G401 (cell line): ENCODE measurements around the gene TMEM154. TPM values are rescaled to one million over a fixed set of nuclear protein-coding genes. Genes with fewer than 3 reads are reported as not detected.
A peak's percentile ranks its signal among the peaks of the same experiment; 100 is the strongest.

ENCODE experiments used
- DNase-seq: peaks from one replicate; pipeline ENCODE4 v3.0.0-alpha.2; 2015; ENCODE audit warnings: low spot score
- in situ Hi-C: cut with HindIII; loops from 2 replicates; pipeline ENCODE4 v1.10.0; 2016; ENCODE audit warnings: low sequenced_read_pairs, mixed read lengths
- total RNA-seq: library from RNA; depleted of rRNA; stranded (reverse); fragments of >200 nt; shearing (Covaris generic); gene quantifications from 2 replicates; pipeline ENCODE4 v1.2.3, GENCODE V29; 2014; rRNA removed

The TMEM154 gene, protein sequence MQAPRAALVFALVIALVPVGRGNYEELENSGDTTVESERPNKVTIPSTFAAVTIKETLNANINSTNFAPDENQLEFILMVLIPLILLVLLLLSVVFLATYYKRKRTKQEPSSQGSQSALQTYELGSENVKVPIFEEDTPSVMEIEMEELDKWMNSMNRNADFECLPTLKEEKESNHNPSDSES
- total RNA-seq, result not detected in 2 replicates

DNA sequence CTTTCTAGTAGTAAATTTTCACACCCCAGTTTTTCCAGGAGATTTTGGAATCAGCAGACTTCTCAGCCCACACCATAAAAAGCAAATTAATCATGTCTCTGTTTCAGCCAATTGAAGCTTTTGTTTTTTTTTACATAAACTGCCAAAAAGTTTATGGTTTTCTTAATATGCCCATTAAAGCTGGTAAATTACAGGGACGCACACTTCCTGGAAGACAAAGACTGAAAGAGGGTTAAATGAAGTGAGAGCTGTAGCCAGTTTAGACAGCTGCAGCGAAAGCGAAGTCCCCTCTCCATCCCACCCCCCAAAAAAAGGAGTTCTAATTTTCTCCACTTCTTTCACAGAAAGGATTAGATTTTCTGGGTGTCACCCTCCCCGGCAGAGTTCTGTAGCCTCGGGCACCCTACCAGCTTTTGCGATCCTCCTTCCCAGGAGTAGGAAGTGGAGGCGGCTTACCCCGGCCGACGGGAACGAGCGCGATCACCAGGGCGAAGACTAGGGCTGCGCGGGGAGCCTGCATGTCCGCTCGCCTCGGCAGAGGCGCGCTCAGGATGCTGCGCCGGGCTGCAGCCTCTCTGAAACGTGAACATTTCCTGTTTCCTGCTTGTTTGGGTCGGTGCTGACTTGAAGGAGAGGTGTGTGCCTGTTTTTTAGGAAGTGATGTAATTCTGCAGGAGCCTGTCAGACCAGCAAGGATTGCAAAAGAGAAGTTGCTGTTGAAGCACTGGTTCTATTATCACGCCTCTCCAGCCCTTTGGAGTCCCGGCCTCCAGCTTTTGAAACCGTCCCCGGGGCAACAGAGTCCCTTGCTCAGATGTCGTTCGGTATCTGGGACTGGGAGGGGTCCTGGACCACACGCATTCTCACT is at the start of gene TMEM154:
Gene TMEM154, minus strand, starts transcription at position 584 of the 868 bp plus-strand sequence. Its CDS starts 64 bp downstream, at position 520.
- DNase-seq, result peak; percentile 5
- in situ Hi-C loops, result no loop called here

DNA sequence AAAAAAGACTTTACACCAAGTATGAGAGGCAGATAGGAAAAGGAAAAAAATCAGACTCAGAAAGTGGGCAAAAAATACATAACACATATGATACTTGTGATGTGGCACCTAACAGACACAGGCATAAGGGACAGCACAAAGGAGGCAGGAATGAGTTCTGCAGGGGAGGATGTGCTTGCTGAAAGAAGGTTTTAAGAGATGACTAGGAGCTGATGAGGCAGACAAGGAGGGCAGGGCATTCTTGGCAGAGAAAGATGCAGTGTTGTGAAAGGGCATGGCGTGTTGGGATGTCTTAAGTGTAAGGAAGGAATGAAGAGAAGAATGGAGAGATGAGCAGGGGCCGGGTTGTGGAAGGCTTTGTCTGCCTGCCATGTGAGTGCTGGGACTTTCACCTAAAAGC is 49.7 kb upstream of the TMEM154 start:
- no peak for DNase-seq
- in situ Hi-C loops, result no loop called here

DNA sequence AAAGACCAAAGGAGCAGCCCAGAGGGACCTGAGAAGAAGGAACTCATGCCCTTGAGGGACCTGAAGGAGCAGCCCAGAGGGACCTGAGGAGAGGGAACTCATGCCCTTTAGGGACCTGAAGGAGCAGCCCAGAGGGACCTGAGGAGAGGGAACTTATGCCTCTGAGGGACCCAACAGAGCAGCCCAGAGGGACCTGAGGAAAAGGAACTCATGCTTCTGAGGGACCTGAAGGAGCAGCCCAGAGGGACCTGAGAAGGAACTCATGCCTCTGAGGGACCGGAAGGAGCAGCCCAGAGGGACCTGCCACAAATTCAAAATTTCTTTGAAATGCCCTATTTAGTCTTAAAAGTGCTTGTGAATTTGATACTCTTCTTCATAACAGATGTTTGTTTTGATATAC is 48.5 kb upstream of the TMEM154 start:
- in situ Hi-C loops, result no loop called here
- DNase-seq, result no peak

DNA sequence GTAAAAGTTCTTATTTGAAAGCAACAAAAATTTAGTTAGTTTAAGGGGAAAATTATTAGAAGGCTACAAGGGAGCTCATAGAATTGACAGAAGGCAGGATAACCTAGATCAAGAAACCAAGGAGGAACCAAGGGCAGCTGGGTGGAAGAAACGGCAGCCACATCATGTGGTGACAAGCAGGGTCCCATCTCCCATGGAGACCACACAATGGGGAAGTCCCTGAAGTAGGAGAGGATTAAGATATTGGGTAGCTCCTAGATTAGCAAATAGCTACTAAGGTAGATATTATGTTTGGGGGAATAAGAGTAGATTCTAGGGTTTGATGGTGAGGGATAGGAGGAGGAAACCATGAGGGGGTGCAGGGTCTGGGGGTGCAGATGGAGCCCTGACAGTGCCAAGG is 48.0 kb upstream of the TMEM154 start:
- in situ Hi-C loops, result no loop called here
- DNase-seq, result no peak

DNA sequence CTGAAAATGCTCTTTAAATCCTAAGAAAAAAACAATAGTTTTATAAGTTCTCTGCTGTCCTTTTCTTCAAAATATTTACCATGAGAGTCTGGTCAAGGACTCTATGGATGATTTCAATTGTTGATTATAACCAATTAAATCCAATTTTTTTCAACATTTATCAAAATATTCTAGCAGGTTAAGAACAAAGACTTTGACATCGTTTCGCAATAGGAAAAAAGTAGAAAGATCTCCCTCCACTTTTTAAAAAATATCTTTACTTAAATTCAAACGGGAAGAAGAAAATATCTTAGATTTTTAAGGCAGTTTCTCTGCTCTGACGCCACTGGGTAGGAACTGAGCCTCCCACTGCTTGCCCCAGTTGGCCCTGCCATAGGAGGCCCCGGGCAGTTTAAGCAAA is 44.7 kb upstream of the TMEM154 start:
- in situ Hi-C loops, result no loop called here
- no peak for DNase-seq

DNA sequence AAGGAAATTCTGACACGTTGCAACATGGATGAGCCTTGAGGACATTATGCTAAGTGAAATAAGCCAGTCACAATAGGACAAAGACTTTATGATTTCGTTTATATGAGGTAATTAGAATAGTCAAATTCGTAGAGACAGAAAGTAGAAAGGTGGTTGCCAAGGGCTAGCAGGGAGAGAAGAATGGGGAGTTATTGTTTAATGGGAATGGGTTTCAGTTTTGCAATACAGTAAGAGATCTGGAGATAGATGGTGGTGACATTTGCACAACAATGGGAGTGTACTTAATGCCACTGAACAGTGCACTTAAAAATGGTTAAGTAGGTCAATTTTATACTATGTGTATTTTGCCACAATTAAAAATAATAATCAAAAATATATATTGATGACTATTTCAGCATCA is 43.4 kb upstream of the TMEM154 start:
- in situ Hi-C loops, result no loop called here
- DNase-seq, result no peak

DNA sequence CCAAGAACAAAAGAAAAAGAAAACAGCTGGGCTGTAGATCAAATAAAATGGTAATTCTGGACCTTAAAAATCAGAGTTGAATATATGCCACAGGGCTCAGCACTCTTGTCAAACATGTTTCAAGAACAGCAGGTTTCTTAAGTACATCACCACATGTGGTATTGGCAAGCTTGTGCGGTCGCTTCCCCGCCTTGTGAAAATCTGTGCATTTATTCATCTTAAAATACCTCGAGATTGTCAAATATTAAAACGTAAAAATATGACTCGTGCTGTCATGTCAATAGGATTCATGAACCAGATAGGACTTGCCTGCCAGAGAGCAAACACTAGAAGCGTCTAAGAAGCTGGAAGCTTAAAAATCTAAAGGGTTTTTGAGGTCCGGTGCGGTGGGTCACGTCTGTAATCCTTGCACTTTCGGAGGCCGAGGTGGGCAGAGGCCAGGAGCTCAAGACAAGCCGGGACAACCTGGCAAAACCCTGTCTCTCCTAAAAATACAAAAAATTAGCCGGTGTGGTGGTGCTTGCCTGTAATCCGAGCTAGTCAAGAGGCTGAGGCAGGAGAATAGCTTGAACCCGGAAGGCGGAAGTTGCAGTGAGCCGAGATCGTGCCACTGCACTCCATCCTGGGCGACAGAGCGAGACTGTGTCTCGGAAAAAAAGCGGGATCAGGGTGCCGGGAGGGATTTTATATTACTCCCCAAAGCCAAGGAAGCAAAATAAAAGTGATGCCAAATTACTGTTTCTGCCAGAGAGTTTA is 40.2 kb upstream of the TMEM154 start:
- DNase-seq, result peak; percentile 49
- in situ Hi-C loops, result no loop called here

DNA sequence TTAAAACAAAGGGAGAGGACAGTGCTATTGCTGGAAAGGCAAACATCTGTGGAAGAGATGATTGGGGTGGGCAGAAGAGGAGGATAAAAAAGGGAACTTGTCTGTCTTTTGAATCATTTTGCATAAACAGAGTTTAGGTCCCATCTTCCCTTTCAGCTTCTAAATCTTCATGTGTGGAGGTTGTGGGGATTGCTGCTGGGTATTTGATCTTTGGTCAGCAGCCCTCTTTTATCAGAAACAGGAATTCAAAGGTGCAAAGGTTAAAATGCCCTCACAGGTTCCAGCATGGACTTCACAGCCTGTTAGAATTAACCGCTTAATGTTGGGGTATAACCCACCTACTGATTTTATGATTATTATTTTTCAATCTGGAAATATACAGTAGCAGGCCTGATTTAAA is 39.5 kb upstream of the TMEM154 start:
- in situ Hi-C loops, result no loop called here
- no peak for DNase-seq

DNA sequence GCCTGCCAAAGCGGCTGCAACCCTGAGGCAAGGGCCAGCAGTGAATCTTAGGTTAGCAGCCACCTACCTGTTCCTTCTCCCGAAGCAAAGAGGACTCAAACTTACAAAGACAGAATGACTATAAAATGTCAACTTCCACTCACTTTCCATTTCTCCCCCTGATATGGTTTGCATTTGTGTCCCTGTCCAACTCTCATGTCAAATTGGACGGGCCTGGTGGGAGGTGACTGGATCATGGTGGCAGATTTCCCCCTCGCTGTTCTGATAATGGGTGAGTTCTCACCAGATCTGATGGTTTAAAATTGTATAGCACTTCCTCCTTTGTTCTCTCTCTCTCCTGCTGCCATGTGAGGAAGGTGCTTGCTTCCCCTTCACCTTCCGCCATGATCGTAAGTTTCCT is 35.3 kb upstream of the TMEM154 start:
- DNase-seq, result no peak
- in situ Hi-C loops, result no loop called here

DNA sequence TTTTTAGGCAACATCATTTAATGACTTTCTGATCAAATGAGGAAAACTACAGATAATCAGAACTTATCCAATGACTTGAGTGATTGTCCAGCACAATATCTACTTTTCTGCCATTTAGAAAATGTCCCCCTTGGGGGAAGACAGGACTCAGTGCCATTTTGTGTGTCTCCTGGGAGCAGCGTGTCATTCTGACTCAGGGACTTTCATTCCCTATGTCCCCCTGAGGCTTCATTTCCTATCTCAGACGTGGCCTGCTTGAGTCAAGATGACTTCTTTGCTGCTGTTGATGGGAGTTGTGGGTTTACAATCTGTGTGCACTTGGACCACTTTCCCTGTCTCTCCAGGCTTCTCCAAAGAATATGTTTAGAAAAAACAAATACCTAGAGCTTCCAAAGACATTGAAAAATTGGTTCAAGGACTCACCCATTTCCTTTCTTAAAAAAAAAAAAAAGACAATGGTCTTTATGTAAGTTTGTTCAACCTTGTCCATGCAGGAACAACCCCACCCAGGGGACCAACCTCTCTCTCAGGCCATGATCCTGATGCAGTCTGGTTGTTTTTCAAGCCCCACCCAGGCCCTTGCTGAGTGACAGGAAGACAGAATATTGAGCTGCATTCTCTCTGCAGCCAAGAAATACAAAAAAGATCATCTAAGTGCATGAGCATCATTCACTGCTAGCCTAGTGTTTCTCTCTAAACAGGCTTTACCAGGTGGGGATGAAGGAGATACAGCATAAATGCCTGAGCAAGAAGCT is 34.3 kb upstream of the TMEM154 start:
- in situ Hi-C loops, result no loop called here

DNA sequence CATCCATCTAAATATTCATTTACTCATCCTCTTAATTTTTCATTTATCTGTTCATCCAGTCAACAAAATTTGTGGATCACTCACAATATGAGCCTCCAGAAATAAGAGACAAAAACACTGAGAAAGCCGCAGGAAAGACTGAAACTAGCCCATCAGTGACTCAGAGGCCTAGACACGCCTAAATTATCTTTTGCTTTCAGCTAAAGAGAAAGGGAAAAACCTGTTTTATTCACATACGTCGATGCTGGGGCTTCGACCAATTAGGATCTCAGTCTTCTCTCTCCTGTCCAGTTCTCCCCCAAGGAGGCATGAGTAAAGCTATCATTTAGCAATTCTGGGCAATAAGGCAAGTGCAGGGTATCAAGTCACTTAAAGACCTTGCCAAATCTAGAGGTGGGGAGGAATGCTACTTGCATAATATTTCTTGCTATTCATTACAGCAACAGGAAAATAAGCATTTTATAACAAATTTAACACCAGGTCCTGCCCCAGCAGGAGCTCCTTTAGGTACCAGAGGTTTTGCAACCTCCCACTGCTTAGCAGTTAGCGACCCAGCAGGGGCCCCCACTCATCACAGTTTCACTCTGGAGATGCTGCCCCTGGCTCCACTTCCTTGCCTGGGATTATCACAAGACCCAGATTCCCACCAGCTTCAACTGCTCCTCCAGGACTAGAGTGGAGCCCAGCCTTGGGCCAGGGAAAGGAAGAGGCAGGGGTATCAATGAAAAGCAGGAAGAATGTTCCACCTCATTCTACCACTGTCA is 30.1 kb upstream of the TMEM154 start:
- DNase-seq, result no peak
- in situ Hi-C loops, result no loop called here

More for the DNA sequence above, 34.3 kb upstream of the TMEM154 start:
- no peak for DNase-seq

DNA sequence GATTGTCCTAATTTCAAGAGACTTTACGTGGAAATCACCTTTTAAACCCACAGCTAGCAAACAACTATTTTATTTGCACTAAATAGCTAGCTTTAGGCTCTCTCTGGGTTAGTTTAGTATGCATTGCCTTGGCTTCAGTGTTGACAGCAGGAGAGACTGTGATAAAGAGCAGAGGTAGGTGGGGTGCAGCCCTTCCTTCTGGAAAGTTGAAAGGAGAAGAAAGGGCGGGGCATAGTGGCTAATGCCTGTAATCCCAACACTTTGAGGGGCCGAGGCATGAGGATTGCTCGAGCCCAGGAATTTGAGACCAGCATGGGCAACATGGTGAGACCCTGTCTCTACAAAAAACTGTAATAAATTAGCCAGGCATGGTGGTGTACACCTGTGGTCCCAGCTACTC is 29.0 kb upstream of the TMEM154 start:
- in situ Hi-C loops, result no loop called here

DNA sequence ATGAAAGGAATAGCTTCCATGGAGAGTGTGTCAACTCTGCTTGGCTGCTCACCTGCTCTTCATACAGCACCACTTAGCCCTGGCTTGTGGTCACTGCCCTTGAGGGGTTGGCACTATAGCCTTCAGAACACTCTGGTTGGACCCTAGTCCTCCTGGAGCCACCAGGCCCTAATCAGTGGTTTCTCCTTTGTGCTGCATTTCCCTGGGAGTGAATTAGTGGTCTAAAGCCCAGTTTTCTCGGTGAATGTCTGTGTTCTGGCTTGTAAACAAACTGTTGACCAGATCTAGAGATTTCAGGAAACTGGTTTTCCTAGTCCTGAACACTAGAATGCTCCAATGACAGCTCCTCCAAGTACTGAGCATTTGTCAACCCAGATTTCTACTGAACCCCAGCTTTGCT is 28.6 kb upstream of the TMEM154 start:
- in situ Hi-C loops, result no loop called here
- no peak for DNase-seq

More for the DNA sequence above, 29.0 kb upstream of the TMEM154 start:
- DNase-seq, result no peak

DNA sequence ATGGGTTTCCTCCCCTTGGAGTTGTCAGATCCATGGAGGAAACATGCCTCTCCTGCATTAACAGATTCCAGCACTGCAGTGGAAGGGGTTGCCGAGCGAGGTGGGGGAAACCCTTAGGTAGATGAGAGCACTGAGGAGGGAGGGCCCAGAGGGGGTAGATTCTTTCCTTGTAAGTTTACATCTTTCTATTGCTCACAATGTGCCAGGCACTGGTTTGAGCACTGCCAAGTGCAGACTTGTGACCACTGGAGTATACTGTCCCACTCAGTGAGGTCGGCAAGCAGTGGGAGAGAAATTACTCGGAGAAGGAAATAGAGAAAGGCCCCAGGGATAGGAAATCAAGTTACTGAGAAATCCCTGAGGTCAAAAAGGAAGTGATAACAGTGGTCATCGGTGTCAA is 27.8 kb upstream of the TMEM154 start:
- in situ Hi-C loops, result no loop called here
- DNase-seq, result no peak

DNA sequence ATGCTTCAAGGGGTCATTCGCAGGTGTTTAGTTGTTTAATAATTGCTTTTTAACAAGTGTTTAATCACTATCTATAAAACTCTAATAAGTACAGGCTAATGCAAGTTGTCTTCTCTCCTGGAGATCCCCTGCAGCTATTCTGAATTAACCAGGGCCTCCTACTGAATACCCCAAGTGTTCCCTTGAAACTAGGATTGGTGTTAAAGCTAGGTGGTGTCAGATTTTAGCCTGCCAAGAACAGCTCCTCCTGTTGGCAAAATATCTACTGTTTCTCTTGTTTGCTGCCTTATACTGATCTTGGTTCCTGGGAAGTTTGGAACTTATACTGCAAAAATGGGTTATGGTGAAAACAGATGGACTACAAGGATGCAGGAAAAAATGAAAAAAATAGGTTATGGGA is 26.1 kb upstream of the TMEM154 start:
- no peak for DNase-seq
- in situ Hi-C loops, result no loop called here

DNA sequence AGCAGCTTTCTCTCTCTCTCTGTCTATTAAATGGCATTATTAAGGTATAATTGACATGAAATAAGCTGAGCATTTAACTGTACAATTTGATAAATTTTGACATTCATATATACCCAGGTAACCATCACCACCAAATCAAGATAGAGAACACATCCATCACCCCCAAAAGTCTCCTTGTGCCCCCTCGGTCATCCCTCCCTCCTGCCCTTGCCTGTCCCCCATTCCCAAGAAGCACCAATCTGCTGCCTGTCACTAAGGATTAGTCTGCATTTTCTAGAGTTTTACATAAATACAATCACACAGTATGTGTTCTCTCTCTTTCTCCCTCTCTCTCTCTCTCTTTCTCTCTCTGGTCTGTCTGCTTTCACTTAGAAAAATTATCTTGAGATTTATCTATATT is 25.0 kb upstream of the TMEM154 start:
- DNase-seq, result no peak
- in situ Hi-C loops, result no loop called here

DNA sequence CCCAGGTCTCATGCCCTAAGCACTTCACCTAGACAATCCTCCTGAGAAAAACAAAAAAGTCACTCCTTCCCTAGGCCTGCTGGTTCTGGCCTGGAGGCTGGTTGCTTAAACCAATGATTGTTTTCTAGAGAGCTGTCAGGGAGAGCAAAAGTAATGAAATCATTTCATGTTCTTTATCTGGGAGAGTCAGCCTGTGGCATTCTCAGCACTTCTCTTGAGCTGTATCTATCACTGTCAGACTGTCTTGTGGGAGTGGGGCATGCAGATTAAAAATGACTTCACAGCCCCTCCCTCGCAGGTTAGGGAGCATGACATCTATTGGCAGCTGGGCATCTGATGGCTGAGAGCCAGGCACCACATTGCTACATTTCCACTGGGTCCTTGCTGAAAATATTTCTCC is 20.4 kb upstream of the TMEM154 start:
- DNase-seq, result no peak
- in situ Hi-C loops, result no loop called here

DNA sequence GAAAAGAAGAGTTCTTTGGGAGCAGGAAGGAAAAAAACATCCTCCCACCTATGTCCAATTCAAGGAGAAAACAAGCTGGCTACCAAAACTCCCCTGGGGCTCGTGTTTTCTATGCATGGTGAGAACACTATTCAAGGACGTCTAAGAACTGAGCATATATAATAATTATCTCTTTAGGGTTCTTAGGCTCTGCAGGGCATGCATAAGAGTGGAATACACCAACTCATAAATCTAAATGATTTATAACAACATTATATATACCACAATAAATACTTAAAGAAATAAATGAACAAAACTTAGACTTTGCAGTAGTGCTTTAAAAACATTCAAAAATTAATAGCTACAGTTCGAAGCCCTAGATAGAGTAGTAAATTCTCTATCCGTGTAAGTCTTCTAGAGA is 19.5 kb upstream of the TMEM154 start:
- no peak for DNase-seq
- in situ Hi-C loops, result no loop called here

DNA sequence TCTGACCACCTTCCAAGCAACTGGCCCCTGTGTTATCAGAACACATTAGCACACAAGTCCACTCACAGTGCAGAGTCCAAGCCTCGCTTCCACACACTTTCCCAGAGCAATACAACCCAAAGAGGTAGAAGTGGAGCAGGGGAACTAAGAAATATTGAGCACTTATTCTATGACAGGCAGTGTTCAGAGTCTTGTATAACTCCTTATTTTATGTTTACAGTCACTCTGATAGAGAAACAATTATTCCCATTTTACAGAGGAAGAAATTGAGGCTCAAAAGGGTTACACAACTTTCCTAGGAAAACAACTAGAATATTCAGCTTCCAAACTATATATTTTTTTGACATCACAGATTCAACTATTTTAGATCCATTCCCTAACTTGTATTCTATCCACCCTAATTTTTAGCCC is 18.3 kb upstream of the TMEM154 start:
- in situ Hi-C loops, result no loop called here
- no peak for DNase-seq
